Effector memory CD4-positive, alpha-beta T cell (primary cell): ENCODE measurements around the gene HMX3.
A peak's percentile ranks its signal among the peaks of the same experiment; 100 is the strongest.

Experiments
- DNase-seq, 3 donors: peaks; one replicate each; pipeline ENCODE4 v3.0.0-alpha.2; 2020
- H3K27ac ChIP-seq: 2 replicates; pipeline ENCODE4 v1.7.0; 2013; ENCODE audit warnings: mild to moderate bottlenecking, low read length, moderate library complexity; ENCODE audit not compliant: insufficient read depth, poor library complexity, severe bottlenecking
- H3K27me3 ChIP-seq: replicated peaks from 2 replicates; pipeline ENCODE4 v1.7.0; 2013; ENCODE audit warnings: mild to moderate bottlenecking, low read length; ENCODE audit not compliant: insufficient read depth, control insufficient read depth, poor library complexity, severe bottlenecking
- H3K36me3 ChIP-seq: 2 replicates; pipeline ENCODE4 v1.7.0; 2013; ENCODE audit warnings: mild to moderate bottlenecking, low read length, moderate library complexity; ENCODE audit not compliant: control insufficient read depth, insufficient read depth
- H3K4me1 ChIP-seq: 2 replicates; pipeline ENCODE4 v1.7.0; 2013; ENCODE audit warnings: low read length, mild to moderate bottlenecking; ENCODE audit not compliant: control insufficient read depth, insufficient read depth, poor library complexity, severe bottlenecking
- H3K4me3 ChIP-seq: 2 replicates; pipeline ENCODE4 v1.7.0; 2013; ENCODE audit warnings: low read length, low read depth, mild to moderate bottlenecking; ENCODE audit not compliant: insufficient read depth, poor library complexity, severe bottlenecking
- H3K9me3 ChIP-seq: 2 replicates; pipeline ENCODE4 v1.7.0; 2013; ENCODE audit warnings: mild to moderate bottlenecking, low read length, moderate library complexity; ENCODE audit not compliant: control insufficient read depth

HMX3 gene

GRCh38 chr10:123147635-123148413 lies 12.1 kb downstream of the HMX3 start, which contains the start of gene HMX2:
Gene HMX2 (plus strand): TSS chr10:123148136. CDS start chr10:123148379, 243 bp downstream.
- H3K4me1 ChIP-seq: peaks cover 76% of the 10 kb centered on the region
- H3K27me3 ChIP-seq: peaks cover 78% of the 10 kb centered on the region
- H3K9me3 ChIP-seq: no peaks in the 10 kb centered on the region
- peak in 1 of 3 donors; percentile 24 for DNase-seq
- no peak within 1 kb of the TSS for H3K27ac ChIP-seq
- H3K4me3 ChIP-seq: peak within 1 kb of the TSS; percentile 52
- H3K36me3 ChIP-seq: no peaks in the 10 kb centered on the region

GRCh38 chr10:123148414-123149161 lies 12.8 kb downstream of the HMX3 start:
- Histone ChIP-seq H3K9me3 (no peaks in the 10 kb centered on the region), H3K36me3 (no peaks in the 10 kb centered on the region), H3K4me1 (peaks cover 71% of the 10 kb centered on the region)

GRCh38 chr10:123149162-123149567 lies 13.4 kb downstream of the HMX3 start:
- H3K36me3 ChIP-seq: no peaks in the 10 kb centered on the region
- H3K27ac ChIP-seq: no peak overlapping the region
- H3K4me1 ChIP-seq: peaks cover 70% of the 10 kb centered on the region
- no peaks in the 10 kb centered on the region for H3K9me3 ChIP-seq
- no peak for DNase-seq
- peaks cover 68% of the 10 kb centered on the region for H3K27me3 ChIP-seq
- H3K4me3 ChIP-seq: peak overlapping the region; percentile 52

More at GRCh38 chr10:123148414-123149161, 12.8 kb downstream of the HMX3 start:
- H3K27ac ChIP-seq: no peak overlapping the region
- H3K27me3 ChIP-seq: peaks cover 70% of the 10 kb centered on the region
- DNase-seq: no peak
- H3K4me3 ChIP-seq: peak overlapping the region; percentile 52

GRCh38 chr10:123149568-123150270 lies 13.9 kb downstream of the HMX3 start:
- peaks cover 64% of the 10 kb centered on the region for H3K27me3 ChIP-seq
- DNase-seq: no peak
- H3K27ac ChIP-seq: no peak overlapping the region
- H3K4me3 ChIP-seq: peak overlapping the region; percentile 48
- H3K9me3 ChIP-seq: no peaks in the 10 kb centered on the region
- H3K4me1 ChIP-seq: peaks cover 66% of the 10 kb centered on the region
- no peaks in the 10 kb centered on the region for H3K36me3 ChIP-seq

- DNase-seq: no peak
- Histone ChIP-seq H3K9me3 (no peaks in the 10 kb centered on the region), H3K27ac (no peak overlapping the region), H3K27me3 (peaks cover 57% of the 10 kb centered on the region), H3K36me3 (no peaks in the 10 kb centered on the region), H3K4me3 (peak overlapping the region; percentile 48), H3K4me1 (peaks cover 66% of the 10 kb centered on the region)
Measured at GRCh38 chr10:123150271-123150985, 14.7 kb downstream of the HMX3 start.

- Histone ChIP-seq H3K9me3 (no peaks in the 10 kb centered on the region), H3K36me3 (peaks cover 4% of the 10 kb centered on the region), H3K4me1 (peaks cover 66% of the 10 kb centered on the region), H3K27ac (no peak overlapping the region), H3K4me3 (peak overlapping the region; percentile 45), H3K27me3 (peaks cover 49% of the 10 kb centered on the region)
- DNase-seq: no peak
Measured at GRCh38 chr10:123150986-123151736, 15.4 kb downstream of the HMX3 start.

GRCh38 chr10:123151737-123152135 lies 16.0 kb downstream of the HMX3 start:
- H3K36me3 ChIP-seq: peaks cover 6% of the 10 kb centered on the region
- no peaks in the 10 kb centered on the region for H3K9me3 ChIP-seq
- no peak overlapping the region for H3K27ac ChIP-seq
- peaks cover 44% of the 10 kb centered on the region for H3K27me3 ChIP-seq
- H3K4me3 ChIP-seq: no peak overlapping the region
- DNase-seq: no peak
- H3K4me1 ChIP-seq: peaks cover 63% of the 10 kb centered on the region

- peak overlapping the region; percentile 97 for H3K4me3 ChIP-seq
- peaks cover 26% of the 10 kb centered on the region for H3K27me3 ChIP-seq
- H3K9me3 ChIP-seq: no peaks in the 10 kb centered on the region
- H3K4me1 ChIP-seq: peaks cover 53% of the 10 kb centered on the region
- H3K36me3 ChIP-seq: peaks cover 14% of the 10 kb centered on the region
- H3K27ac ChIP-seq: peak overlapping the region; percentile 78
- DNase-seq: no peak
Measured at GRCh38 chr10:123153486-123154091, 17.8 kb downstream of the HMX3 start.
